Progenitor cell of endocrine pancreas (in vitro differentiated cells): ENCODE data around the gene PDGFA. TPM values are rescaled to one million over a fixed set of nuclear protein-coding genes. Genes with fewer than 3 reads are reported as not detected.

Experiments
- DNase-seq: peaks from one replicate; pipeline ENCODE4 v3.0.0; 2021; ENCODE audit warnings: low spot score; ENCODE audit not compliant: unreplicated experiment
- H3K27ac Mint-ChIP-seq: 2 replicates; pipeline ENCODE4 v1.8.0; 2021; ENCODE audit warnings: mild to moderate bottlenecking, moderate library complexity, mixed read lengths
- H3K27me3 Mint-ChIP-seq: 2 replicates; pipeline ENCODE4 v1.8.0; 2021; ENCODE audit warnings: mixed read lengths
- H3K36me3 Mint-ChIP-seq: 2 replicates; pipeline ENCODE4 v1.8.0; 2022; ENCODE audit warnings: mixed read lengths; ENCODE audit not compliant: insufficient read depth
- H3K4me1 Mint-ChIP-seq: 2 replicates; pipeline ENCODE4 v1.8.0; 2021; ENCODE audit warnings: low read depth, mixed read lengths
- H3K4me3 Mint-ChIP-seq: 2 replicates; pipeline ENCODE4 v1.8.0; 2021; ENCODE audit warnings: low read depth, mild to moderate bottlenecking, moderate library complexity, mixed read lengths
- H3K9me3 Mint-ChIP-seq: 2 replicates; pipeline ENCODE4 v1.8.0; 2021; ENCODE audit warnings: low read depth, mixed read lengths
- CTCF ChIP-seq: fragments of 200-600 bp; sonication (generic); IDR thresholded peaks from one replicate; pipeline ENCODE4 v1.5.0; 2021; ENCODE audit warnings: antibody characterized with exemption, mild to moderate bottlenecking; ENCODE audit not compliant: unreplicated experiment
- total RNA-seq: library from RNA; stranded (reverse); gene quantifications from 2 replicates; pipeline ENCODE4 v1.2.1, GENCODE V29; 2021

PDGFA gene
- total RNA-seq, 1 donor from 2014 or later, result 86.2 TPM

GRCh38 chr7:480531-481218 lies 39.0 kb downstream of the PDGFA start:
- TF ChIP-seq CTCF, result no peak
- Mint-ChIP-seq H3K4me1 (peaks cover 26% of the 10 kb centered on the region), H3K9me3 (peaks cover 8% of the 10 kb centered on the region), H3K36me3 (no peaks in the 10 kb centered on the region), H3K4me3 (no peak overlapping the region), H3K27ac (no peak overlapping the region), H3K27me3 (peaks cover 2% of the 10 kb centered on the region)
- DNase-seq, result no peak

DNA sequence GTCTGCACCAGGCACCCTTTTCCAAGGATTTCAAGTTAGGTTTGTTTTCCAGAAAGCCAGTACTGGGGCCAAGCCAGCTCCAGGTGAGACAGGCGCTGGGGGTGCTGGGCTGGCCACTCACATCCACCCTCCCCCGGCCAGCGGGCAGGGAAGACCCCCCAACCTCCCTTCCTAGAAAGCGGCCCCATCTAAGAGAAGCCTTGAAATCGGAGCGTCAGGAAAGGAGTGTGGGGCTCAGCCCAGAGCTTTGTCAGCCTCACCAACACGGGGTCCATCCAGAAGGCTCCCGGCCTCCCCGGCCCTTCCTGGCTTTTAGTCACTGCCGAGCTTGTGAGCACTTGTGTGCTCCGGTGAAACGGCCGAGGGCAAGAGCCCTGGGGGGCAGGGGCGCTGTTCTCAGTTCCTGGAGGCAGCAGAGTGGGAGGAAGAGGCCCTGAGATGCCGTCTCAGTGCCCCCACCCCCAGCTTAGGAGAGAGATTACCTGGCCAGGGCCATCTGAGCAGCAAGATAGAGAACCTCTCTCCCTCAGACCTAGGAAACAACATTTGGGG lies 39.6 kb downstream of the PDGFA start:
- Mint-ChIP-seq H3K27ac (no peak overlapping the region), H3K4me3 (no peak overlapping the region), H3K4me1 (peaks cover 21% of the 10 kb centered on the region), H3K36me3 (no peaks in the 10 kb centered on the region), H3K9me3 (peaks cover 8% of the 10 kb centered on the region), H3K27me3 (peaks cover 2% of the 10 kb centered on the region)
- DNase-seq, result no peak
- no peak for TF ChIP-seq CTCF

DNA sequence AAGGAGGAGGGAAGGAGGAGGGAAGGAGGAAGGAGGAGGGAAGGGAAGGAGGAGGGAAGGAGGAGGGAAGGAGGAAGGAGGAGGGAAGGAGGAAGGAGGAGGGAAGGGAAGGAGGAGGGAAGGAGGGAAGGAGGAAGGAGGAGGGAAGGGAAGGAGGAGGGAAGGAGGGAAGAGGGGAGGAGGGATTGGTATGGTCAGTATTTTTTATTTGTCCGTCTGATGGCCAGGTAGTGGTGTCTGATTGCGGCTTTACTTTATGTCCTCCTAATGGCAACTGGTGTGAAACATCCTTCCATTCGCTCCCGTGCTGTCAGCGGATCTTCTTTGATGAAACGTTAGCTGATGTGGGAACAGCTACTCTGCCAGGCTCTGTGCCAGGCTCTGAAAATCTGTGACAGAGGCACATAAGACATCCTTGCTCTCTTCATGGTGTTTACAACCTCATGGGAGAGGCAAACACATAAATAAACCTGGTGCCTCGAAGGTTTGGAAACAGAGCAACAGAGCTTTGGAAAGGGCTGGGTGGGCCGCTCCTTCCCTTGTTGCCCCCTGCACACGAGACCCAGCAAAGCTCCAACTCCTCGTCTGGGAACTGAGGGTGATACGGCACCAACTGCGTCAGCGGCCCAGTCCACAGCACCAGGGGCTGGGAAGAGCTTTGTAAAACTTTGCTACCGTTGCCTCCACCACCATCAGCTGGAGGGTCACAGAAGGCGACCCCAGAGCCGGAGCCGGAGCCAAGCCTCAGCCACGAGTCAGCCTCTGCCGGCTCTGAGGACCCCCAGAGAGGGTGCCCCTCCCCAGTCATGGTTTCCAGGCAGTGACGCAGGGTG lies 40.3 kb downstream of the PDGFA start:
- Mint-ChIP-seq H3K27ac (no peak overlapping the region), H3K4me3 (no peak overlapping the region), H3K36me3 (no peaks in the 10 kb centered on the region), H3K9me3 (peaks cover 8% of the 10 kb centered on the region), H3K27me3 (peaks cover 2% of the 10 kb centered on the region), H3K4me1 (peaks cover 16% of the 10 kb centered on the region)
- TF ChIP-seq CTCF, result no peak
- DNase-seq, result no peak

- Mint-ChIP-seq H3K27ac (no peak overlapping the region), H3K36me3 (no peaks in the 10 kb centered on the region), H3K9me3 (peaks cover 5% of the 10 kb centered on the region), H3K27me3 (peaks cover 2% of the 10 kb centered on the region), H3K4me1 (peaks cover 8% of the 10 kb centered on the region), H3K4me3 (no peak overlapping the region)
- no peak for TF ChIP-seq CTCF
- DNase-seq, result no peak
Observed at GRCh38 chr7:477626-478220, 41.9 kb downstream of the PDGFA start.

DNA sequence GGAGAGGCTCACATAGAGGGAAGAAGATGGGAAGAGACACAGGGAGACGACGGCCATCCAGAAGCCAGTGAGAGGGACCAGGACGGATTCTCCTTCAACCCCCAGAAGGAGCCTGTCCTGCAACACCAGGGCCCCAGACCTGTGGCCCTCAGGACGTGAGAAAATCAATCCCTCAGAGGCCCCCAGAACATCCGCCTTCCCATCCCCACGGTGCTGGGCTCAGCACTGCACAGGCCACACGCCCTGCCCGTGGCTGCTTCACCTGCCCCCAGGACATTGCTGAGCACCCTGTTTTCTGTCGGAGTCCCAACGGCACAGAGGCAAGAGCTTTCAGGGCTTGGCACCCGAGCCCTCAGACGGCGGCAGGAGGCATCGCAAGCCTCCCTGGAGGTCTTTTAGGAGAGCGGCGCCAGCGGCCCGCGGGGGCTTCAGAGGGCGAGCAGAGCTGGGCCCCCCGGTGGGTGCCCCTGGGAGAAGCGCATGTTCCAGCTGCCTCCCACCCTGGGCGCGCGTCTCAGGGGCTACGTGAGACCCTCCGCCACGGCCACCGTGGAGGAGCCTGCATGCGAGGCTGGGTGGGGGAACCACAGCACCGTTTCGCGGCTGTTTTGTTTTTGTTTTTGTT lies 42.8 kb downstream of the PDGFA start:
- no peak for DNase-seq
- Mint-ChIP-seq H3K27me3 (peaks cover 2% of the 10 kb centered on the region), H3K4me3 (no peak overlapping the region), H3K27ac (no peak overlapping the region), H3K36me3 (no peaks in the 10 kb centered on the region), H3K4me1 (peaks cover 8% of the 10 kb centered on the region), H3K9me3 (no peaks in the 10 kb centered on the region)
- TF ChIP-seq CTCF, result no peak
